ENCODE results near the gene ARSD.
"Not testable (repeated sequence)": the region's sequence is repeated elsewhere in the genome, so short reads cannot be mapped to it uniquely, and the experiment has no call there.

- TF ChIP-seq CTCF (optimal IDR thresholded peaks at IDR 0.05 in 1 of 3, IDR thresholded peaks at IDR 0.05 in 1 of 3, conservative IDR thresholded peaks at IDR 0.05 in 1 of 3; ENCODE audit: extremely low read depth in 1 of 3, insufficient read depth in 2 of 3, low read length in 3 of 3); EZH2 (IDR thresholded peaks at IDR 0.05; ENCODE audit: low read length): not testable (repeated sequence)
These were observed 31.2 kb downstream of the ARSD start for GRCh38 chrX:2897690-2898623.
